Activated T-cell treated with anti-CD3 and anti-CD28 coated beads, Interleukin-2, amount 50 U/mL, for 24 hours (primary cell): ENCODE measurements around the gene ERLIN1.
"Not testable (repeated sequence)": the region's sequence is repeated elsewhere in the genome, so short reads cannot be mapped to it uniquely, and the experiment has no call there.

ENCODE experiments used
- DNase-seq: peaks from one replicate; pipeline ENCODE4 v3.0.0-alpha.2; 2020
- H3K27ac Mint-ChIP-seq: 2 replicates; pipeline ENCODE4 v1.8.0; 2020; ENCODE audit warnings: mild to moderate bottlenecking, mixed read lengths
- H3K27me3 Mint-ChIP-seq: 2 replicates; pipeline ENCODE4 v1.8.0; 2020; ENCODE audit warnings: mixed read lengths
- H3K36me3 Mint-ChIP-seq: 2 replicates; pipeline ENCODE4 v1.8.0; 2020; ENCODE audit warnings: low read depth, mixed read lengths
- H3K4me1 Mint-ChIP-seq: 2 replicates; pipeline ENCODE4 v1.8.0; 2020; ENCODE audit warnings: low read depth, mixed read lengths
- H3K4me3 Mint-ChIP-seq: 2 replicates; pipeline ENCODE4 v1.8.0; 2020; ENCODE audit warnings: mild to moderate bottlenecking, moderate library complexity, mixed read lengths
- H3K9me3 Mint-ChIP-seq: 2 replicates; pipeline ENCODE4 v1.8.0; 2020; ENCODE audit warnings: mixed read lengths

The ERLIN1 gene

GRCh38 chr10:100132427-100132826 is 53.4 kb downstream of the ERLIN1 start:
- DNase-seq: no peak
- Mint-ChIP-seq H3K4me3 (no peak overlapping the region), H3K27ac (no peak overlapping the region), H3K36me3 (no peaks in the 10 kb centered on the region), H3K9me3 (peaks cover 7% of the 10 kb centered on the region), H3K4me1 (no peaks in the 10 kb centered on the region), H3K27me3 (peaks cover 42% of the 10 kb centered on the region)

GRCh38 chr10:100131571-100131970 is 54.3 kb downstream of the ERLIN1 start:
- H3K4me3 Mint-ChIP-seq: no peak overlapping the region
- no peaks in the 10 kb centered on the region for H3K4me1 Mint-ChIP-seq
- no peak overlapping the region for H3K27ac Mint-ChIP-seq

GRCh38 chr10:100130831-100131230 is 55.0 kb downstream of the ERLIN1 start:
- no peak overlapping the region for H3K27ac Mint-ChIP-seq
- DNase-seq: no peak
- H3K4me3 Mint-ChIP-seq: no peak overlapping the region
- no peaks in the 10 kb centered on the region for H3K36me3 Mint-ChIP-seq
- peaks cover 34% of the 10 kb centered on the region for H3K27me3 Mint-ChIP-seq
- peaks cover 7% of the 10 kb centered on the region for H3K9me3 Mint-ChIP-seq
- no peaks in the 10 kb centered on the region for H3K4me1 Mint-ChIP-seq

More at GRCh38 chr10:100131571-100131970, 54.3 kb downstream of the ERLIN1 start:
- H3K36me3 Mint-ChIP-seq: no peaks in the 10 kb centered on the region
- H3K27me3 Mint-ChIP-seq: peaks cover 38% of the 10 kb centered on the region
- peaks cover 7% of the 10 kb centered on the region for H3K9me3 Mint-ChIP-seq
- DNase-seq: no peak

GRCh38 chr10:100129424-100129823 is 56.4 kb downstream of the ERLIN1 start:
- H3K27me3 Mint-ChIP-seq: peaks cover 31% of the 10 kb centered on the region
- H3K4me1 Mint-ChIP-seq: no peaks in the 10 kb centered on the region
- H3K9me3 Mint-ChIP-seq: peaks cover 2% of the 10 kb centered on the region
- no peak overlapping the region for H3K4me3 Mint-ChIP-seq
- no peak overlapping the region for H3K27ac Mint-ChIP-seq
- no peak for DNase-seq
- H3K36me3 Mint-ChIP-seq: no peaks in the 10 kb centered on the region

- Mint-ChIP-seq H3K36me3 (no peaks in the 10 kb centered on the region), H3K27me3 (peaks cover 31% of the 10 kb centered on the region), H3K27ac (no peak overlapping the region), H3K4me1 (no peaks in the 10 kb centered on the region), H3K9me3 (peaks cover 2% of the 10 kb centered on the region), H3K4me3 (no peak overlapping the region)
- no peak for DNase-seq
Measured at GRCh38 chr10:100128951-100129350, 56.9 kb downstream of the ERLIN1 start.

- not testable (repeated sequence) for DNase-seq, H3K9me3 Mint-ChIP-seq, H3K4me3 Mint-ChIP-seq, H3K36me3 Mint-ChIP-seq, H3K27ac Mint-ChIP-seq, H3K4me1 Mint-ChIP-seq
- peaks cover 20% of the 10 kb centered on the region for H3K27me3 Mint-ChIP-seq
Measured at GRCh38 chr10:100125335-100125734, 60.5 kb downstream of the ERLIN1 start.

- Mint-ChIP-seq H3K36me3 (no peaks in the 10 kb centered on the region), H3K27me3 (peaks cover 14% of the 10 kb centered on the region), H3K9me3 (no peaks in the 10 kb centered on the region), H3K4me3 (no peak overlapping the region), H3K27ac (no peak overlapping the region), H3K4me1 (peaks cover 3% of the 10 kb centered on the region)
- no peak for DNase-seq
Measured at GRCh38 chr10:100124097-100124496, 61.7 kb downstream of the ERLIN1 start.

GRCh38 chr10:100122780-100123179 is 63.0 kb downstream of the ERLIN1 start:
- Mint-ChIP-seq H3K27me3 (peaks cover 5% of the 10 kb centered on the region), H3K4me1 (peaks cover 3% of the 10 kb centered on the region), H3K36me3 (no peaks in the 10 kb centered on the region), H3K4me3 (no peak overlapping the region), H3K9me3 (no peaks in the 10 kb centered on the region), H3K27ac (no peak overlapping the region)
- no peak for DNase-seq

- Mint-ChIP-seq H3K4me3 (no peak overlapping the region), H3K27me3 (peaks cover 20% of the 10 kb centered on the region), H3K27ac (no peak overlapping the region), H3K36me3 (no peaks in the 10 kb centered on the region), H3K9me3 (no peaks in the 10 kb centered on the region), H3K4me1 (peaks cover 3% of the 10 kb centered on the region)
- DNase-seq: no peak
Measured at GRCh38 chr10:100120550-100120949, 65.3 kb downstream of the ERLIN1 start.

GRCh38 chr10:100119726-100120125 is 66.1 kb downstream of the ERLIN1 start:
- H3K27ac Mint-ChIP-seq: no peak overlapping the region

GRCh38 chr10:100114976-100115770 is 70.7 kb downstream of the ERLIN1 start:
- no peak for DNase-seq
- Mint-ChIP-seq H3K27ac (no peak overlapping the region), H3K9me3 (no peaks in the 10 kb centered on the region), H3K4me3 (no peak overlapping the region), H3K4me1 (no peaks in the 10 kb centered on the region), H3K27me3 (peaks cover 32% of the 10 kb centered on the region), H3K36me3 (no peaks in the 10 kb centered on the region)

More at GRCh38 chr10:100119726-100120125, 66.1 kb downstream of the ERLIN1 start:
- H3K27me3 Mint-ChIP-seq: peaks cover 24% of the 10 kb centered on the region
- H3K4me1 Mint-ChIP-seq: peaks cover 3% of the 10 kb centered on the region
- H3K9me3 Mint-ChIP-seq: no peaks in the 10 kb centered on the region
- no peak overlapping the region for H3K4me3 Mint-ChIP-seq
- no peak for DNase-seq
- no peaks in the 10 kb centered on the region for H3K36me3 Mint-ChIP-seq

GRCh38 chr10:100114460-100114859 is 71.4 kb downstream of the ERLIN1 start:
- no peaks in the 10 kb centered on the region for H3K9me3 Mint-ChIP-seq
- H3K36me3 Mint-ChIP-seq: no peaks in the 10 kb centered on the region
- H3K4me1 Mint-ChIP-seq: no peaks in the 10 kb centered on the region
- H3K27me3 Mint-ChIP-seq: peaks cover 32% of the 10 kb centered on the region
- no peak for DNase-seq
- H3K27ac Mint-ChIP-seq: no peak overlapping the region
- H3K4me3 Mint-ChIP-seq: no peak overlapping the region

- Mint-ChIP-seq H3K9me3 (no peaks in the 10 kb centered on the region), H3K27ac (no peak overlapping the region), H3K4me1 (no peaks in the 10 kb centered on the region), H3K27me3 (peaks cover 20% of the 10 kb centered on the region), H3K36me3 (no peaks in the 10 kb centered on the region), H3K4me3 (no peak overlapping the region)
- DNase-seq: no peak
Measured at GRCh38 chr10:100109670-100110069, 76.2 kb downstream of the ERLIN1 start.

GRCh38 chr10:100106865-100107264 is 79.0 kb downstream of the ERLIN1 start:
- Mint-ChIP-seq H3K4me1 (no peaks in the 10 kb centered on the region), H3K27me3 (peaks cover 29% of the 10 kb centered on the region), H3K4me3 (no peak overlapping the region), H3K9me3 (no peaks in the 10 kb centered on the region), H3K27ac (no peak overlapping the region), H3K36me3 (no peaks in the 10 kb centered on the region)
- no peak for DNase-seq

GRCh38 chr10:100104300-100104699 is 81.5 kb downstream of the ERLIN1 start:
- Mint-ChIP-seq H3K36me3 (no peaks in the 10 kb centered on the region), H3K9me3 (no peaks in the 10 kb centered on the region), H3K4me1 (no peaks in the 10 kb centered on the region), H3K4me3 (no peak overlapping the region), H3K27ac (no peak overlapping the region), H3K27me3 (peaks cover 49% of the 10 kb centered on the region)
- DNase-seq: no peak
